GM23248 (cell line): ENCODE measurements around the gene TSSK3. TPM values are rescaled to one million over a fixed set of nuclear protein-coding genes. Genes with fewer than 3 reads are reported as not detected.
A peak's percentile ranks its signal among the peaks of the same experiment; 100 is the strongest.

Source experiments
- DNase-seq: peaks from one replicate; pipeline ENCODE4 v3.0.0-alpha.2; 2015
- H2AFZ ChIP-seq: fragments of 200-600 bp; sonication (generic); 2 replicates; pipeline ENCODE4 v1.6.1; 2016; ENCODE audit warnings: antibody characterized with exemption
- H3F3A ChIP-seq: fragments of 200-600 bp; sonication (generic); 2 replicates; pipeline ENCODE4 v1.6.1; 2016; ENCODE audit warnings: mild to moderate bottlenecking, antibody characterized with exemption, mixed run types; ENCODE audit not compliant: insufficient read depth
- H3K27ac ChIP-seq: fragments of 200-600 bp; sonication (generic); 2 replicates; pipeline ENCODE4 v1.5.1; 2016; ENCODE audit warnings: mild to moderate bottlenecking
- H3K27me3 ChIP-seq: fragments of 200-600 bp; sonication (generic); replicated peaks from 2 replicates; pipeline ENCODE4 v1.6.1; 2016; ENCODE audit warnings: mild to moderate bottlenecking; ENCODE audit not compliant: insufficient read depth
- H3K36me3 ChIP-seq: fragments of 200-600 bp; sonication (generic); 2 replicates; pipeline ENCODE4 v1.6.1; 2016; ENCODE audit warnings: low read depth, mild to moderate bottlenecking
- H3K4me1 ChIP-seq: fragments of 200-600 bp; sonication (generic); 2 replicates; pipeline ENCODE4 v1.6.1; 2016; ENCODE audit warnings: mild to moderate bottlenecking; ENCODE audit not compliant: insufficient read depth
- H3K4me2 ChIP-seq: fragments of 200-600 bp; sonication (generic); one replicate; pipeline ENCODE4 v1.6.1; 2016; ENCODE audit warnings: mild to moderate bottlenecking; ENCODE audit not compliant: unreplicated experiment
- H3K4me3 ChIP-seq: fragments of 200-600 bp; sonication (generic); 2 replicates; pipeline ENCODE4 v1.5.1; 2016; ENCODE audit warnings: mild to moderate bottlenecking
- H3K79me2 ChIP-seq: fragments of 200-600 bp; sonication (generic); 2 replicates; pipeline ENCODE4 v1.6.1; 2016; ENCODE audit warnings: mild to moderate bottlenecking; ENCODE audit not compliant: insufficient read depth
- H3K9ac ChIP-seq: fragments of 200-600 bp; sonication (generic); 2 replicates; pipeline ENCODE4 v1.6.1; 2016; ENCODE audit warnings: mild to moderate bottlenecking
- H3K9me2 ChIP-seq: fragments of 200-600 bp; sonication (generic); 2 replicates; pipeline ENCODE4 v1.6.1; 2016; ENCODE audit warnings: mixed run types, mild to moderate bottlenecking, moderate library complexity; ENCODE audit not compliant: insufficient read depth
- H3K9me3 ChIP-seq: fragments of 200-600 bp; sonication (generic); one replicate; pipeline ENCODE4 v1.6.1; 2017; ENCODE audit warnings: low read depth
- H4K20me1 ChIP-seq: fragments of 200-600 bp; sonication (generic); 2 replicates; pipeline ENCODE4 v1.6.0; 2016; ENCODE audit not compliant: insufficient read depth
- EZH2 ChIP-seq: fragments of 200-600 bp; sonication (generic); IDR thresholded peaks from 2 replicates; pipeline ENCODE4 v1.6.1; 2018; ENCODE audit warnings: antibody characterized with exemption, mild to moderate bottlenecking; ENCODE audit not compliant: insufficient read depth, poor library complexity, severe bottlenecking
- EZH2phosphoT487 ChIP-seq: fragments of 200-600 bp; sonication (generic); IDR thresholded peaks from 2 replicates; pipeline ENCODE4 v1.6.1; 2018; ENCODE audit warnings: antibody characterized with exemption, moderate library complexity, mild to moderate bottlenecking, low read depth; ENCODE audit not compliant: insufficient read depth
- WGBS, 2 experiments: methylation state at CpG; one replicate each; pipeline ENCODE4 v1.1.6; 2015 to 2017; ENCODE audit warnings: low lambda C conversion rate in 2 of 2, low coverage in 1 of 2; ENCODE audit errors: missing lambda C conversion rate in 2 of 2; 5-methylcytosine and 5-hydroxymethylcytosine counted together
- in situ Hi-C: fragments of 300-500 bp; cut with MboI; formaldehyde crosslinking; loops from 2 replicates; pipeline ENCODE4 v1.15.0; 2020
- polyA plus RNA-seq: library from polyadenylated mRNA; unstranded; fragments of >200 nt; fragmentation: Nextera tagmentation; extraction: Ambion mirVana; gene quantifications from 2 replicates; pipeline ENCODE4 v1.2.1, GENCODE V29; 2016
- total RNA-seq: library from RNA; depleted of rRNA; stranded (reverse); fragments of >200 nt; shearing (Covaris generic); gene quantifications from 2 replicates; pipeline ENCODE4 v1.2.3, GENCODE V29; 2014

TSSK3 gene
- total and polyA plus RNA-seq, 2 experiments from 2014 or later = 0.22 TPM; not detected in 1

- peaks cover 17% of the 10 kb centered on the region; the same call in 1 of the 2 replicates for H3K4me1 ChIP-seq
- in situ Hi-C loops = no loop called here
Measured at GRCh38 chr1:32399843-32400242, 37.5 kb downstream of the TSSK3 start.

GRCh38 chr1:32400876-32401631 is 38.7 kb downstream of the TSSK3 start:
- peaks cover 12% of the 10 kb centered on the region; the same call in 1 of the 2 replicates for H3K4me1 ChIP-seq
- H3K9me3 ChIP-seq = no peaks in the 10 kb centered on the region
- no peak overlapping the region for H3K4me3 ChIP-seq
- in situ Hi-C loops = no loop called here
- peak; percentile 98 for DNase-seq
- no peak overlapping the region for H3K4me2 ChIP-seq
- no peaks in the 10 kb centered on the region for H4K20me1 ChIP-seq
- no peaks in the 10 kb centered on the region for H3K27me3 ChIP-seq
- peaks cover 20% of the 10 kb centered on the region for H3F3A ChIP-seq
- no peaks in the 10 kb centered on the region for H3K36me3 ChIP-seq
- peak overlapping the region; percentile 81 for H3K27ac ChIP-seq
- peak overlapping the region; percentile 66 for H2AFZ ChIP-seq
- H3K9me2 ChIP-seq = no peaks in the 10 kb centered on the region
- WGBS, 2 experiments = 18 to 19% methylated on average over 13 of the region's 13 CpGs
- H3K9ac ChIP-seq = peak overlapping the region; percentile 22; the same call in 1 of the 2 replicates
- TF ChIP-seq EZH2phosphoT487 (no peak), EZH2 (no peak)
- no peaks in the 10 kb centered on the region for H3K79me2 ChIP-seq

More at GRCh38 chr1:32399843-32400242, 37.5 kb downstream of the TSSK3 start:
- H3K4me3 ChIP-seq = no peak overlapping the region
- no peaks in the 10 kb centered on the region for H3K9me2 ChIP-seq
- no peak overlapping the region for H3K4me2 ChIP-seq
- H3K27ac ChIP-seq = no peak overlapping the region
- peaks cover 24% of the 10 kb centered on the region for H3F3A ChIP-seq
- DNase-seq = no peak
- H2AFZ ChIP-seq = no peak overlapping the region
- H3K9me3 ChIP-seq = no peaks in the 10 kb centered on the region
- 0 out of 2 replicates have a peak, but pooled peaks cover 3% of the 10 kb centered on the region for H3K79me2 ChIP-seq
- no peaks in the 10 kb centered on the region for H3K27me3 ChIP-seq
- no peak for TF ChIP-seq EZH2
- no peak for TF ChIP-seq EZH2phosphoT487
- H3K9ac ChIP-seq = no peak overlapping the region
- 48 to 53% methylated on average over 4 of the region's 4 CpGs for WGBS, 2 experiments
- H4K20me1 ChIP-seq = no peaks in the 10 kb centered on the region
- H3K36me3 ChIP-seq = no peaks in the 10 kb centered on the region

GRCh38 chr1:32404946-32405345 is 42.6 kb downstream of the TSSK3 start:
- Histone ChIP-seq H3K27me3 (no peaks in the 10 kb centered on the region), H4K20me1 (no peaks in the 10 kb centered on the region), H3K79me2 (no peaks in the 10 kb centered on the region), H3K9me2 (no peaks in the 10 kb centered on the region), H3K9ac (no peak overlapping the region), H3K4me2 (no peak overlapping the region), H3K27ac (no peak overlapping the region), H3K4me1 (0 out of 2 replicates have a peak, but pooled peaks cover 4% of the 10 kb centered on the region), H3K4me3 (no peak overlapping the region), H3K9me3 (no peaks in the 10 kb centered on the region), H3K36me3 (no peaks in the 10 kb centered on the region), H3F3A (peaks cover 19% of the 10 kb centered on the region), H2AFZ (no peak overlapping the region)
- in situ Hi-C loops = no loop called here
- WGBS, 2 experiments = 13 to 19% methylated on average over 2 of the region's 2 CpGs
- DNase-seq = peak; percentile 5
- no peak for TF ChIP-seq EZH2
- no peak for TF ChIP-seq EZH2phosphoT487

- no peaks in the 10 kb centered on the region for H3K4me1 ChIP-seq
- H4K20me1 ChIP-seq = no peaks in the 10 kb centered on the region
- no peaks in the 10 kb centered on the region for H3K36me3 ChIP-seq
- 72 to 76% methylated on average over 4 of the region's 4 CpGs for WGBS, 2 experiments
- no peak overlapping the region for H3K4me2 ChIP-seq
- no peaks in the 10 kb centered on the region for H3K9me3 ChIP-seq
- DNase-seq = no peak
- no peaks in the 10 kb centered on the region for H3K9me2 ChIP-seq
- H3K27ac ChIP-seq = no peak overlapping the region
- no peak overlapping the region for H3K9ac ChIP-seq
- H3F3A ChIP-seq = peaks cover 11% of the 10 kb centered on the region; the same call in 1 of the 2 replicates
- TF ChIP-seq EZH2 = no peak
- no peak for TF ChIP-seq EZH2phosphoT487
- no peaks in the 10 kb centered on the region for H3K79me2 ChIP-seq
- in situ Hi-C loops = no loop called here
- H3K4me3 ChIP-seq = no peak overlapping the region
- H2AFZ ChIP-seq = no peak overlapping the region
- no peaks in the 10 kb centered on the region for H3K27me3 ChIP-seq
Measured at GRCh38 chr1:32405672-32406467, 43.5 kb downstream of the TSSK3 start.
